Liver (tissue), 9 donors: ENCODE measurements around the gene TJP2. TPM values are rescaled to one million over a fixed set of nuclear protein-coding genes. Genes with fewer than 3 reads are reported as not detected.

Source experiments
- DNase-seq: peaks from one replicate; pipeline ENCODE4 v3.0.0-alpha.2; 2017; ENCODE audit warnings: low spot score
- H3K27ac ChIP-seq, 2 donors: one replicate each; pipeline ENCODE4 v1.7.0; 2013; ENCODE audit warnings: inconsistent platforms in 2 of 2, low read length in 2 of 2, control low read depth in 1 of 2, low read depth in 1 of 2, mild to moderate bottlenecking in 1 of 2
- H3K27me3 ChIP-seq, 4 donors: one replicate each; pipeline versions ENCODE4 v1.6.1 to v1.7.0; 2013; ENCODE audit warnings: low read length in 3 of 4, inconsistent platforms in 1 of 4, mild to moderate bottlenecking in 1 of 4, moderate library complexity in 1 of 4; ENCODE audit not compliant: control insufficient read depth in 4 of 4, insufficient read depth in 4 of 4
- H3K36me3 ChIP-seq, 4 donors: one replicate each; pipeline versions ENCODE4 v1.6.1 to v1.7.0; 2013; ENCODE audit warnings: low read length in 3 of 4, mild to moderate bottlenecking in 3 of 4, low read depth in 1 of 4, moderate library complexity in 1 of 4; ENCODE audit not compliant: control insufficient read depth in 4 of 4, insufficient read depth in 3 of 4
- H3K4me1 ChIP-seq, 4 donors: one replicate each; pipeline versions ENCODE4 v1.6.1 to v1.7.0; 2013; ENCODE audit warnings: low read length in 3 of 4, mild to moderate bottlenecking in 3 of 4, moderate library complexity in 1 of 4; ENCODE audit not compliant: control insufficient read depth in 4 of 4, insufficient read depth in 4 of 4
- H3K4me3 ChIP-seq, 3 donors: one replicate each; pipeline versions ENCODE4 v1.6.1 to v1.7.0; 2013; ENCODE audit warnings: low read length in 3 of 3, control low read depth in 1 of 3, low read depth in 1 of 3, mild to moderate bottlenecking in 1 of 3
- H3K9ac ChIP-seq, 2 donors: one replicate each; pipeline ENCODE4 v1.7.0; 2013; ENCODE audit warnings: low read length in 2 of 2, mild to moderate bottlenecking in 2 of 2, moderate library complexity in 2 of 2, control low read depth in 1 of 2, low read depth in 1 of 2
- H3K9me3 ChIP-seq, 4 donors: one replicate each; pipeline versions ENCODE4 v1.6.1 to v1.7.0; 2013; ENCODE audit warnings: low read length in 3 of 4; ENCODE audit not compliant: control insufficient read depth in 4 of 4
- ATF3 ChIP-seq: IDR thresholded peaks from 2 replicates; pipeline ENCODE4 v1.6.1; 2016; ENCODE audit warnings: antibody characterized with exemption
- CTCF ChIP-seq: fragments of 150-350 bp; IDR thresholded peaks from 2 replicates; pipeline ENCODE4 v1.5.1; 2017; ENCODE audit warnings: improper control_type of control experiment, low read depth, low read length; ENCODE audit not compliant: missing input control
- EGR1 ChIP-seq, 2 donors: IDR thresholded peaks; 2 replicates each; pipeline ENCODE4 v1.6.1; 2016 to 2018; ENCODE audit warnings: antibody characterized with exemption in 2 of 2, low read depth in 2 of 2
- FOXA1 ChIP-seq: IDR thresholded peaks from 2 replicates; pipeline ENCODE4 v1.6.1; 2016; ENCODE audit warnings: antibody characterized with exemption
- FOXA2 ChIP-seq: IDR thresholded peaks from 2 replicates; pipeline ENCODE4 v1.6.1; 2016; ENCODE audit warnings: antibody characterized with exemption
- GABPA ChIP-seq, 2 donors: IDR thresholded peaks in 1 of 2; conservative IDR thresholded peaks in 1 of 2; 2 replicates each; pipeline ENCODE4 v1.6.1; 2016; ENCODE audit warnings: antibody characterized with exemption in 2 of 2, mild to moderate bottlenecking in 1 of 2, moderate library complexity in 1 of 2
- HNF4A ChIP-seq, 2 donors: conservative IDR thresholded peaks; 2 replicates each; pipeline ENCODE4 v1.6.1; 2016; ENCODE audit warnings: antibody characterized with exemption in 2 of 2, mild to moderate bottlenecking in 2 of 2
- HNF4G ChIP-seq: IDR thresholded peaks from 2 replicates; pipeline ENCODE4 v1.6.1; 2016; ENCODE audit warnings: antibody characterized with exemption
- JUND ChIP-seq, 2 donors: IDR thresholded peaks; 2 replicates each; pipeline ENCODE4 v1.6.1; 2016; ENCODE audit warnings: antibody characterized with exemption in 2 of 2
- MAX ChIP-seq: IDR thresholded peaks from 2 replicates; pipeline ENCODE4 v1.6.1; 2016; ENCODE audit warnings: antibody characterized with exemption
- NR2F2 ChIP-seq: IDR thresholded peaks from 2 replicates; pipeline ENCODE4 v1.6.1; 2016; ENCODE audit warnings: antibody characterized with exemption
- RAD21 ChIP-seq, 2 donors: IDR thresholded peaks; 2 replicates each; pipeline ENCODE4 v1.6.1; 2016; ENCODE audit warnings: antibody characterized with exemption in 2 of 2, mild to moderate bottlenecking in 2 of 2
- REST ChIP-seq: IDR thresholded peaks from 2 replicates; pipeline ENCODE4 v1.6.1; 2016; ENCODE audit warnings: antibody characterized with exemption, mild to moderate bottlenecking
- RXRA ChIP-seq, 2 donors: IDR thresholded peaks; 2 replicates each; pipeline ENCODE4 v1.6.1; 2017 to 2018; ENCODE audit warnings: antibody characterized with exemption in 2 of 2, mild to moderate bottlenecking in 1 of 2
- SP1 ChIP-seq: IDR thresholded peaks from 2 replicates; pipeline ENCODE4 v1.6.1; 2018; ENCODE audit warnings: antibody characterized with exemption, mild to moderate bottlenecking
- YY1 ChIP-seq: IDR thresholded peaks from 2 replicates; pipeline ENCODE4 v1.6.1; 2016; ENCODE audit warnings: antibody characterized with exemption, mild to moderate bottlenecking
- ZBTB33 ChIP-seq: IDR thresholded peaks from 2 replicates; pipeline ENCODE4 v1.6.1; 2016; ENCODE audit warnings: antibody characterized with exemption
- WGBS: extraction: QIAGEN DNeasy Blood & Tissue Kit; methylation state at CpG from one replicate; pipeline ENCODE4 v1.1.7; 2013; 5-methylcytosine and 5-hydroxymethylcytosine counted together
- polyA plus RNA-seq, 2 donors: library from polyadenylated mRNA; stranded (reverse) in 1 of 2; unstranded in 1 of 2; fragments of 200-250 nt in 1 of 2; fragments of >200 nt in 1 of 2; fragmentation: Nextera tagmentation in 1 of 2; extraction: Ambion mirVana in 1 of 2; gene quantifications; one replicate each; pipeline versions ENCODE4 v1.2.1 to v1.2.3, GENCODE V29; 2013 to 2015
- total RNA-seq, 2 donors: library from RNA; depleted of rRNA; stranded (reverse); fragments of >200 nt; gene quantifications; one replicate each; pipeline ENCODE4 v1.2.3, GENCODE V29; 2014
- donor health status: healthy.
- donor health status: healthy.
- donor health status: healthy.
- donor health status: healthy.
- donor health status: healthy.

The TJP2 gene
- total and polyA plus RNA-seq, 4 donors = 23.2 to 74.0 (median 32.6) TPM

- TF ChIP-seq CTCF (no peak), JUND (IDR thresholded peaks at IDR 0.05) (no peak), SP1 (no peak), RXRA (IDR thresholded peaks at IDR 0.05) (no peak), MAX (no peak)
Measured at GRCh38 chr9:69246629-69247028, 72.6 kb downstream of the TJP2 start (continued).

GRCh38 chr9:69248005-69248404 lies 73.9 kb downstream of the TJP2 start:
- 93% methylated on average over 22 of the region's 22 CpGs for WGBS
- Histone ChIP-seq H3K36me3 (peaks cover 2 to 83% (median 66%) of the 10 kb centered on the region in 4 donors), H3K4me3 (no peak overlapping the region), H3K9ac (no peak overlapping the region), H3K9me3 (no peaks in the 10 kb centered on the region), H3K27ac (no peak overlapping the region), H3K27me3 (no peaks in the 10 kb centered on the region), H3K4me1 (no peaks in the 10 kb centered on the region)
- DNase-seq = no peak
- no peak for TF ChIP-seq SP1
- no peak for TF ChIP-seq EGR1 (IDR thresholded peaks at IDR 0.05; ENCODE audit: low read depth in 2 of 2)
- no peak for TF ChIP-seq MAX
- no peak for TF ChIP-seq RAD21 (IDR thresholded peaks at IDR 0.05)
- no peak for TF ChIP-seq FOXA2
- TF ChIP-seq ATF3 = no peak
- TF ChIP-seq FOXA1 = no peak
- TF ChIP-seq GABPA (IDR thresholded peaks at IDR 0.05 in 1 of 2, conservative IDR thresholded peaks at IDR 0.05 in 1 of 2) = no peak
- TF ChIP-seq YY1 = no peak
- TF ChIP-seq HNF4A (conservative IDR thresholded peaks at IDR 0.05) = no peak
- no peak for TF ChIP-seq HNF4G
- no peak for TF ChIP-seq REST
- no peak for TF ChIP-seq CTCF
- no peak for TF ChIP-seq RXRA (IDR thresholded peaks at IDR 0.05)
- TF ChIP-seq JUND (IDR thresholded peaks at IDR 0.05) = no peak
- no peak for TF ChIP-seq ZBTB33
- no peak for TF ChIP-seq NR2F2
